ENCODE results near the gene CCL26. TPM values are rescaled to one million over a fixed set of nuclear protein-coding genes. Genes with fewer than 3 reads are reported as not detected.

CCL26 gene
- total and polyA plus RNA-seq, 2 experiments from 2014 or later, result 3.0 to 18.4 TPM

DNA sequence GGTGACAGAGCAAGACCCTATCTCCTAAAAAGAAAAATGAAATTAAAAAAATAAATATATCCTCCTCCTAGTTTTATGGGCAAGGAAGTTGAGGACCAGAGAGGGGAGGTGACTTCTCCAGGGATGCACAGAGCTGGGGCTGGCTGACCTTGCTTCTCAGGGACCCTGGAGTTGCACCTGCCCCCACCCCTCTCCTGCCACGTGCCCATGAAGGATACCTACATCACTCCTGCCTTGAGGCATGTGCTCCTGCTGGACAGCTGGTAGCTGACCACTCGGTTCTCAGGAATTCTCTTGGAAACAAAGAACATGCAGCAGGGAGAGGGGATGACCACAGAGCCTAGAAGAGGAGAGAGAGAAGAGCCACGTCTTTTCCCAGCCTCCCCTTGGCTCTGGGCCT lies 41.1 kb upstream of the CCL26 start:
- ATAC-seq (no peak), DNase-seq (ENCODE audit: low spot score) (no peak)
- H2AFZ ChIP-seq, result no peak overlapping the region
- Mint-ChIP-seq H3K9me3 (no peaks in the 10 kb centered on the region), H3K4me3 (no peak overlapping the region), H3K27me3 (ENCODE audit: insufficient read depth, low read depth, poor library complexity) (peaks cover 10% of the 10 kb centered on the region), H3K4me1 (no peaks in the 10 kb centered on the region), H3K27ac (no peak overlapping the region), H3K36me3 (ENCODE audit: low read depth) (no peaks in the 10 kb centered on the region)
- no peak overlapping the region for H3K27ac ChIP-seq (ENCODE audit: low read depth)
- no peaks in the 10 kb centered on the region for H4K20me1 ChIP-seq (replicated peaks; ENCODE audit: insufficient read depth)
- no peak for TF ChIP-seq EZH2phosphoT487 (IDR thresholded peaks at IDR 0.05; ENCODE audit: unreplicated experiment)
- no peak for TF ChIP-seq JUNB (IDR thresholded peaks at IDR 0.05; ENCODE audit: unreplicated experiment)
- TF ChIP-seq, protein P1, sequence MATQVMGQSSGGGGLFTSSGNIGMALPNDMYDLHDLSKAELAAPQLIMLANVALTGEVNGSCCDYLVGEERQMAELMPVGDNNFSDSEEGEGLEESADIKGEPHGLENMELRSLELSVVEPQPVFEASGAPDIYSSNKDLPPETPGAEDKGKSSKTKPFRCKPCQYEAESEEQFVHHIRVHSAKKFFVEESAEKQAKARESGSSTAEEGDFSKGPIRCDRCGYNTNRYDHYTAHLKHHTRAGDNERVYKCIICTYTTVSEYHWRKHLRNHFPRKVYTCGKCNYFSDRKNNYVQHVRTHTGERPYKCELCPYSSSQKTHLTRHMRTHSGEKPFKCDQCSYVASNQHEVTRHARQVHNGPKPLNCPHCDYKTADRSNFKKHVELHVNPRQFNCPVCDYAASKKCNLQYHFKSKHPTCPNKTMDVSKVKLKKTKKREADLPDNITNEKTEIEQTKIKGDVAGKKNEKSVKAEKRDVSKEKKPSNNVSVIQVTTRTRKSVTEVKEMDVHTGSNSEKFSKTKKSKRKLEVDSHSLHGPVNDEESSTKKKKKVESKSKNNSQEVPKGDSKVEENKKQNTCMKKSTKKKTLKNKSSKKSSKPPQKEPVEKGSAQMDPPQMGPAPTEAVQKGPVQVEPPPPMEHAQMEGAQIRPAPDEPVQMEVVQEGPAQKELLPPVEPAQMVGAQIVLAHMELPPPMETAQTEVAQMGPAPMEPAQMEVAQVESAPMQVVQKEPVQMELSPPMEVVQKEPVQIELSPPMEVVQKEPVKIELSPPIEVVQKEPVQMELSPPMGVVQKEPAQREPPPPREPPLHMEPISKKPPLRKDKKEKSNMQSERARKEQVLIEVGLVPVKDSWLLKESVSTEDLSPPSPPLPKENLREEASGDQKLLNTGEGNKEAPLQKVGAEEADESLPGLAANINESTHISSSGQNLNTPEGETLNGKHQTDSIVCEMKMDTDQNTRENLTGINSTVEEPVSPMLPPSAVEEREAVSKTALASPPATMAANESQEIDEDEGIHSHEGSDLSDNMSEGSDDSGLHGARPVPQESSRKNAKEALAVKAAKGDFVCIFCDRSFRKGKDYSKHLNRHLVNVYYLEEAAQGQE (IDR thresholded peaks at IDR 0.05; ENCODE audit: unreplicated experiment), result no peak
- no peak for TF ChIP-seq ZNF114 (CRISPR knock-in tag; IDR thresholded peaks at IDR 0.05)
- no peak for TF ChIP-seq NANOG (IDR thresholded peaks at IDR 0.05; ENCODE audit: borderline replicate concordance)
- TF ChIP-seq, protein P2, sequence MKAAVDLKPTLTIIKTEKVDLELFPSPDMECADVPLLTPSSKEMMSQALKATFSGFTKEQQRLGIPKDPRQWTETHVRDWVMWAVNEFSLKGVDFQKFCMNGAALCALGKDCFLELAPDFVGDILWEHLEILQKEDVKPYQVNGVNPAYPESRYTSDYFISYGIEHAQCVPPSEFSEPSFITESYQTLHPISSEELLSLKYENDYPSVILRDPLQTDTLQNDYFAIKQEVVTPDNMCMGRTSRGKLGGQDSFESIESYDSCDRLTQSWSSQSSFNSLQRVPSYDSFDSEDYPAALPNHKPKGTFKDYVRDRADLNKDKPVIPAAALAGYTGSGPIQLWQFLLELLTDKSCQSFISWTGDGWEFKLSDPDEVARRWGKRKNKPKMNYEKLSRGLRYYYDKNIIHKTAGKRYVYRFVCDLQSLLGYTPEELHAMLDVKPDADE (IDR thresholded peaks at IDR 0.05), result no peak
- no peak for TF ChIP-seq ZNF331 (CRISPR knock-in tag; IDR thresholded peaks at IDR 0.05; ENCODE audit: low read depth)
- TF ChIP-seq POLR2AphosphoS5 (IDR thresholded peaks at IDR 0.05; ENCODE audit: low read depth), result no peak
- TF ChIP-seq CREB1 (CRISPR knock-in tag; IDR thresholded peaks at IDR 0.05; ENCODE audit: low read depth), result no peak
- no peak for TF ChIP-seq CTCF (conservative IDR thresholded peaks at IDR 0.05; ENCODE audit: low read depth in 2 of 2)
- TF ChIP-seq ZNF462 (CRISPR knock-in tag; IDR thresholded peaks at IDR 0.05), result no peak
- TF ChIP-seq EZH2 (IDR thresholded peaks at IDR 0.05; ENCODE audit: low read depth, unreplicated experiment), result no peak
- no peak for TF ChIP-seq STAT1 (IDR thresholded peaks at IDR 0.05; ENCODE audit: unreplicated experiment)
- H3K4me3 ChIP-seq, result no peak overlapping the region
- no peaks in the 10 kb centered on the region for H3K27me3 ChIP-seq (ENCODE audit: insufficient read depth)
- H3K4me2 ChIP-seq, result no peak overlapping the region
- H3K36me3 ChIP-seq (ENCODE audit: insufficient read depth), result no peaks in the 10 kb centered on the region
- H3K79me2 ChIP-seq (replicated peaks; ENCODE audit: insufficient read depth), result no peaks in the 10 kb centered on the region
- H3K4me1 ChIP-seq (ENCODE audit: insufficient read depth), result no peaks in the 10 kb centered on the region
- no peaks in the 10 kb centered on the region for H3F3A ChIP-seq (replicated peaks; ENCODE audit: low read depth)
- H3K9me2 ChIP-seq (ENCODE audit: insufficient read depth), result no peaks in the 10 kb centered on the region

Data from GM23338 (cell line).